WTC11 (cell line): ENCODE measurements around the gene AP1G1. TPM values are rescaled to one million over a fixed set of nuclear protein-coding genes. Genes with fewer than 3 reads are reported as not detected.

ENCODE experiments used
- ATAC-seq: fragments of 200-7000 bp; cut with Tn5 transposase; 2 replicates; pipeline ENCODE4 v1.10.0; 2021; ENCODE audit warnings: mild to moderate bottlenecking, moderate library complexity
- CTCF ChIA-PET: fragments of 300-600 bp; sonication (Branson Sonifier 250); formaldehyde crosslinking; loops from one replicate; lab custom pipeline; 2021; ENCODE audit warnings: antibody characterized with exemption; lab: Charles Lee
- POLR2A ChIA-PET: fragments of 350-600 bp; sonication (Branson Sonifier 250); formaldehyde crosslinking; loops from one replicate; lab custom pipeline; 2021; ENCODE audit warnings: antibody characterized with exemption; lab: Charles Lee
- DNase-seq: peaks from one replicate; pipeline ENCODE4 v3.0.0; 2021; ENCODE audit warnings: low spot score
- H3K27ac Mint-ChIP-seq: 2 replicates; pipeline ENCODE4 v1.8.0; 2021; ENCODE audit warnings: mixed read lengths
- H3K27me3 Mint-ChIP-seq: 2 replicates; pipeline ENCODE4 v1.8.0; 2021; ENCODE audit warnings: low read depth, mild to moderate bottlenecking, moderate library complexity, mixed read lengths
- H3K36me3 Mint-ChIP-seq: 2 replicates; pipeline ENCODE4 v1.8.0; 2021; ENCODE audit warnings: mixed read lengths
- H3K4me1 Mint-ChIP-seq: 2 replicates; pipeline ENCODE4 v1.8.0; 2022; ENCODE audit warnings: mixed read lengths
- H3K4me3 Mint-ChIP-seq: 2 replicates; pipeline ENCODE4 v1.8.0; 2021; ENCODE audit warnings: mild to moderate bottlenecking, moderate library complexity, mixed read lengths
- H3K9me3 Mint-ChIP-seq: 2 replicates; pipeline ENCODE4 v1.8.0; 2021; ENCODE audit warnings: mixed read lengths
- AR ChIP-seq: fragments of 250-450 bp; sonication (Bioruptor Pico); IDR thresholded peaks from 2 replicates; pipeline ENCODE4 v1.9.0; 2021; ENCODE audit warnings: mild to moderate bottlenecking
- CBFB ChIP-seq: sonication (generic); formaldehyde crosslinking; IDR thresholded peaks from 2 replicates; pipeline ENCODE4 v1.8.1; 2022; ENCODE audit warnings: mild to moderate bottlenecking, low read depth, missing genetic modification reagents
- CREM ChIP-seq: sonication (generic); formaldehyde crosslinking; IDR thresholded peaks from 2 replicates; pipeline ENCODE4 v1.8.1; 2022; ENCODE audit warnings: mild to moderate bottlenecking, missing genetic modification reagents, moderate library complexity
- E2F5 ChIP-seq: sonication (generic); formaldehyde crosslinking; IDR thresholded peaks from 2 replicates; pipeline ENCODE4 v1.8.1; 2022; ENCODE audit warnings: mild to moderate bottlenecking, moderate library complexity, missing genetic modification reagents
- ELF4 ChIP-seq: sonication (generic); formaldehyde crosslinking; IDR thresholded peaks from 2 replicates; pipeline ENCODE4 v1.8.1; 2022; ENCODE audit warnings: low read depth, mild to moderate bottlenecking, moderate library complexity, missing genetic modification reagents
- ERG ChIP-seq: fragments of 250-450 bp; sonication (Bioruptor Pico); IDR thresholded peaks from 2 replicates; pipeline ENCODE4 v1.8.0; 2021; ENCODE audit warnings: mild to moderate bottlenecking
- FOXP1 ChIP-seq: sonication (generic); formaldehyde crosslinking; IDR thresholded peaks from 2 replicates; pipeline ENCODE4 v1.8.0; 2022; ENCODE audit warnings: missing genetic modification reagents, mild to moderate bottlenecking, moderate library complexity, borderline replicate concordance
- GRHL2 ChIP-seq: fragments of 250-450 bp; sonication (Bioruptor Pico); IDR thresholded peaks from 2 replicates; pipeline ENCODE4 v1.8.0; 2022; ENCODE audit warnings: mild to moderate bottlenecking, moderate library complexity; ENCODE audit not compliant: insufficient replicate concordance, severe bottlenecking
- KAT7 ChIP-seq: sonication (generic); formaldehyde crosslinking; IDR thresholded peaks from 2 replicates; pipeline ENCODE4 v1.8.1; 2023; ENCODE audit warnings: missing genetic modification reagents, mild to moderate bottlenecking, borderline replicate concordance
- MLX ChIP-seq: sonication (generic); formaldehyde crosslinking; IDR thresholded peaks from 2 replicates; pipeline ENCODE4 v1.8.1; 2023; ENCODE audit warnings: mild to moderate bottlenecking, missing genetic modification reagents, moderate library complexity
- NR2C2 ChIP-seq: sonication (generic); formaldehyde crosslinking; IDR thresholded peaks from 2 replicates; pipeline ENCODE4 v1.8.0; 2022; ENCODE audit warnings: mild to moderate bottlenecking, missing genetic modification reagents
- SMAD3 ChIP-seq: sonication (generic); formaldehyde crosslinking; IDR thresholded peaks from 2 replicates; pipeline ENCODE4 v1.8.0; 2022; ENCODE audit warnings: missing genetic modification reagents, mild to moderate bottlenecking, borderline replicate concordance
- TP53 ChIP-seq: sonication (generic); formaldehyde crosslinking; IDR thresholded peaks from 2 replicates; pipeline ENCODE4 v1.8.1; 2023; ENCODE audit warnings: mild to moderate bottlenecking, missing genetic modification reagents
- ZMAT4 ChIP-seq: fragments of 250-450 bp; sonication (Bioruptor Pico); IDR thresholded peaks from 2 replicates; pipeline ENCODE4 v1.9.0; 2021; ENCODE audit warnings: mild to moderate bottlenecking
- ZNF138 ChIP-seq: sonication (generic); formaldehyde crosslinking; conservative IDR thresholded peaks from 2 replicates; pipeline ENCODE4 v1.8.1; 2022; ENCODE audit warnings: mild to moderate bottlenecking, moderate library complexity, missing genetic modification reagents
- ZNF232 ChIP-seq: sonication (generic); formaldehyde crosslinking; IDR thresholded peaks from 2 replicates; pipeline ENCODE4 v1.8.0; 2022; ENCODE audit warnings: mild to moderate bottlenecking, missing genetic modification reagents
- ZNF512 ChIP-seq: sonication (generic); formaldehyde crosslinking; IDR thresholded peaks from 2 replicates; pipeline ENCODE4 v1.8.1; 2022; ENCODE audit warnings: missing genetic modification reagents, borderline replicate concordance
- ZNF532 ChIP-seq: fragments of 250-450 bp; sonication (Bioruptor Pico); IDR thresholded peaks from 2 replicates; pipeline ENCODE4 v1.9.0; 2021; ENCODE audit warnings: mild to moderate bottlenecking, borderline replicate concordance
- ZNF671 ChIP-seq: fragments of 250-450 bp; sonication (Bioruptor Pico); IDR thresholded peaks from 2 replicates; pipeline ENCODE4 v1.8.0; 2021; ENCODE audit warnings: mild to moderate bottlenecking
- total RNA-seq: library from RNA; stranded (reverse); gene quantifications from 3 replicates; pipeline ENCODE4 v1.2.3, GENCODE V29; 2021

AP1G1 gene
- total RNA-seq, 1 experiment from 2014 or later = 72.4 TPM

- no peak overlapping the region for H3K27ac Mint-ChIP-seq
- CTCF ChIA-PET = interaction anchor here (0.7 kb wide), 1 partner anchor 122 kb away, joined by 3 read pairs; no protein-coding TSS in a partner anchor
- H3K9me3 Mint-ChIP-seq = no peaks in the 10 kb centered on the region
- H3K36me3 Mint-ChIP-seq = no peaks in the 10 kb centered on the region
- H3K4me3 Mint-ChIP-seq = no peak overlapping the region
- DNase-seq (no peak), ATAC-seq (no peak)
- peaks cover 2% of the 10 kb centered on the region; the same call in 1 of the 2 replicates for H3K27me3 Mint-ChIP-seq
- POLR2A ChIA-PET = no interaction called here
- no peaks in the 10 kb centered on the region for H3K4me1 Mint-ChIP-seq
- TF ChIP-seq FOXP1 (CRISPR knock-in tag) (no peak), KAT7 (CRISPR knock-in tag) (no peak), ZNF512 (no peak)
Measured at GRCh38 chr16:71840052-71840451, 31.4 kb upstream of the AP1G1 start.

- POLR2A ChIA-PET = no interaction called here
- no peak overlapping the region for H3K27ac Mint-ChIP-seq
- H3K4me3 Mint-ChIP-seq = no peak overlapping the region
- CTCF ChIA-PET = no interaction called here
- no peak for DNase-seq
- ATAC-seq = no peak
- no peaks in the 10 kb centered on the region for H3K4me1 Mint-ChIP-seq
- H3K27me3 Mint-ChIP-seq = peaks cover 4% of the 10 kb centered on the region; the same call in 1 of the 2 replicates
- no peak for TF ChIP-seq ELF4 (CRISPR knock-in tag)
- no peak for TF ChIP-seq ZNF138 (CRISPR knock-in tag)
- no peak for TF ChIP-seq E2F5
- TF ChIP-seq AR = no peak
- no peak for TF ChIP-seq CREM (CRISPR knock-in tag)
- no peak for TF ChIP-seq ZNF671
- no peak for TF ChIP-seq ERG (CRISPR knock-in tag)
- TF ChIP-seq TP53 (CRISPR knock-in tag) = no peak
- TF ChIP-seq ZNF232 = no peak
- TF ChIP-seq SMAD3 = no peak
- no peak for TF ChIP-seq ZMAT4
- no peak for TF ChIP-seq NR2C2 (CRISPR knock-in tag)
- TF ChIP-seq, all 79 proteins: peak for 0
- Mint-ChIP-seq H3K9me3 (no peaks in the 10 kb centered on the region), H3K36me3 (no peaks in the 10 kb centered on the region)
Measured at GRCh38 chr16:71837150-71837549, 28.5 kb upstream of the AP1G1 start.

- CTCF ChIA-PET = interaction anchor here (1.1 to 1.6 kb wide), 2 partner anchors 47 to 127 kb away, joined by 3 to 4 read pairs; no protein-coding TSS in a partner anchor
- TF ChIP-seq MLX (CRISPR knock-in tag) (no peak), CBFB (CRISPR knock-in tag) (no peak), GRHL2 (CRISPR knock-in tag) (no peak), ZNF532 (CRISPR knock-in tag) (no peak)
Measured at GRCh38 chr16:71834291-71834690, 25.7 kb upstream of the AP1G1 start.

More at GRCh38 chr16:71834291-71834690, 25.7 kb upstream of the AP1G1 start:
- H3K27me3 Mint-ChIP-seq = peaks cover 4% of the 10 kb centered on the region
- H3K4me3 Mint-ChIP-seq = no peak overlapping the region
- no peaks in the 10 kb centered on the region for H3K9me3 Mint-ChIP-seq
- no peaks in the 10 kb centered on the region for H3K4me1 Mint-ChIP-seq
- POLR2A ChIA-PET = no interaction called here
- no peak for ATAC-seq
- no peak overlapping the region for H3K27ac Mint-ChIP-seq
- DNase-seq = no peak
- H3K36me3 Mint-ChIP-seq = no peaks in the 10 kb centered on the region
